ENCODE results near the gene EFHD2.

The EFHD2 gene

DNA sequence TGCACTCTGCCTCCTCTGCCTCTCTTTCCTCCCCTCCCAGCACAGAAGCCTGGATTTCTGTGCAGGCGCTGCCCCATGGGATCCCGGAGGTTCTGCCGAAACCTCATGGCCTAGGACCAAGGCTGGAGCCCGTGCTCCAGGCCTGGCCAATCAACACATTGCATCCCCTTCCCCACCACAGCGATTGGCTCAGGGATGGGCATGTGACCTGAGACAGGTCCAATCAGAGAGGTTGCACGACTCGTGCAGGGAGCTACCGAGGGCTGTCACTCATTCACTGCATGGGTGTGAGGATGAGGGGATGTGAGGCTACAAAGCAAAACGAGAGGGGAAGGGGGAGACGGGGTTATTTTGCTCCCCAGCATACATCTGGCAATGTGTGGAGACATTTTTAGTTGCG lies 62.9 kb downstream of the EFHD2 start:
- Histone ChIP-seq H3K27me3 (replicated peaks; ENCODE audit: control insufficient read depth, insufficient read depth, low read length) (no peaks in the 10 kb centered on the region; the same call in 1 of the 2 replicates), H3K4me3 (replicated peaks; ENCODE audit: low read depth, low read length) (no peak overlapping the region), H3K36me3 (ENCODE audit: control insufficient read depth, insufficient read depth, low read length) (no peaks in the 10 kb centered on the region)
- DNase-seq (ENCODE audit: extremely low read depth, insufficient read length), result no peak
- TF ChIP-seq, protein P1, sequence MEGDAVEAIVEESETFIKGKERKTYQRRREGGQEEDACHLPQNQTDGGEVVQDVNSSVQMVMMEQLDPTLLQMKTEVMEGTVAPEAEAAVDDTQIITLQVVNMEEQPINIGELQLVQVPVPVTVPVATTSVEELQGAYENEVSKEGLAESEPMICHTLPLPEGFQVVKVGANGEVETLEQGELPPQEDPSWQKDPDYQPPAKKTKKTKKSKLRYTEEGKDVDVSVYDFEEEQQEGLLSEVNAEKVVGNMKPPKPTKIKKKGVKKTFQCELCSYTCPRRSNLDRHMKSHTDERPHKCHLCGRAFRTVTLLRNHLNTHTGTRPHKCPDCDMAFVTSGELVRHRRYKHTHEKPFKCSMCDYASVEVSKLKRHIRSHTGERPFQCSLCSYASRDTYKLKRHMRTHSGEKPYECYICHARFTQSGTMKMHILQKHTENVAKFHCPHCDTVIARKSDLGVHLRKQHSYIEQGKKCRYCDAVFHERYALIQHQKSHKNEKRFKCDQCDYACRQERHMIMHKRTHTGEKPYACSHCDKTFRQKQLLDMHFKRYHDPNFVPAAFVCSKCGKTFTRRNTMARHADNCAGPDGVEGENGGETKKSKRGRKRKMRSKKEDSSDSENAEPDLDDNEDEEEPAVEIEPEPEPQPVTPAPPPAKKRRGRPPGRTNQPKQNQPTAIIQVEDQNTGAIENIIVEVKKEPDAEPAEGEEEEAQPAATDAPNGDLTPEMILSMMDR (IDR thresholded peaks at IDR 0.05; ENCODE audit: insufficient read depth, low read length, poor library complexity, severe bottlenecking), result no peak

DNA sequence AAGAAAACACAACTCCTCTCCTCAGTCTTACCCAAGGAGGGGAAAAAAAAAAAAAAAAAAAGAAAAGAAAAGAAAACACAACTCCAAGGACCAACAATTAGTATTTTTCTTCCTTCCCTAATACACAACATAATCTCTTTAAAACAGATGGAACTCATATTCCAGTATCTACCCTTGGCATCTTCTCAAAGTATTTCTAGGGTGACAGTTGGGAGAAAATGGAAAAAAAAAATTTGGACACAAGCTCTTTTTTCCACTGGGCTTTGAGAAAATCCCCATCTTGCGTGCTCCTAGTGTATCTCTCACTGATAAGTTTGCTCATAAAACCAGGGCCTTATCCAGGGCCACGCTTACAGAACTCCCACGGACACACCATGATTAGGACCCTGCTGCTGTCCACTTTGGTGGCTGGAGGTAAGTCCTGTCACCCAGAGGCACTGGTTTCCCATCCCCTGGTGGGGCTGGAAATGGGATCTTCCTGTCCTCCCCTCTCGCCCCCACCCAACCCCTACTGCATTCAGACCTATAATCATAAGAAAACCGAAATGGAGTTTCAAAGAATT lies 66.1 kb downstream of the EFHD2 start, which contains the start of gene CELA2B:
Gene CELA2B, plus strand, starts transcription at position 353 of the 563 bp plus-strand sequence. Its CDS starts 22 bp downstream, at position 375.
- no peak for DNase-seq (ENCODE audit: extremely low read depth, insufficient read length)
- Histone ChIP-seq H3K4me3 (replicated peaks; ENCODE audit: low read depth, low read length) (no peak within 1 kb of the TSS), H3K27me3 (replicated peaks; ENCODE audit: control insufficient read depth, insufficient read depth, low read length) (no peaks in the 10 kb centered on the region; the same call in 1 of the 2 replicates), H3K36me3 (ENCODE audit: control insufficient read depth, insufficient read depth, low read length) (no peaks in the 10 kb centered on the region)
- TF ChIP-seq, protein P1 (IDR thresholded peaks at IDR 0.05; ENCODE audit: insufficient read depth, low read length, poor library complexity, severe bottlenecking), result no peak

DNA sequence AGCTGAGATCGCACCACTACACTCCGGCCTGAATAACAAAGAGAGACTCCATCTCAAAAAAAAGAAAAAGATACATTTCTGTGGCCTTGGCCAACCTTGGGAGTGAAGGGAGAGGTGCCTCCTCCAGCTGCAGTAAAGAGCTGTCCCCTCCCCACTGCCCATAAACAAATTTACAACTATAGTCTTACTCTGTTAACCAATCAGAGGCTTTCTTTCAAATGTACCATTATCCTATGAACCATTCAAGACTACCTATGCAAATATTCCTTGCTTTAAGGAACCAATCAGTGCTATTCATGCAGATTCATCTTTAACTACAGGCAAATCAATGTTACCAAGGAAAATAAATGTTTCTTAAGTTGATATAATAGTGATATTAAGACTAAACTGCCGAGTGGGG lies 67.2 kb downstream of the EFHD2 start:
- Histone ChIP-seq H3K4me3 (replicated peaks; ENCODE audit: low read depth, low read length) (no peak overlapping the region), H3K27me3 (replicated peaks; ENCODE audit: control insufficient read depth, insufficient read depth, low read length) (no peaks in the 10 kb centered on the region), H3K36me3 (ENCODE audit: control insufficient read depth, insufficient read depth, low read length) (no peaks in the 10 kb centered on the region)
- TF ChIP-seq, protein P1 (IDR thresholded peaks at IDR 0.05; ENCODE audit: insufficient read depth, low read length, poor library complexity, severe bottlenecking), result no peak
- no peak for DNase-seq (ENCODE audit: extremely low read depth, insufficient read length)

DNA sequence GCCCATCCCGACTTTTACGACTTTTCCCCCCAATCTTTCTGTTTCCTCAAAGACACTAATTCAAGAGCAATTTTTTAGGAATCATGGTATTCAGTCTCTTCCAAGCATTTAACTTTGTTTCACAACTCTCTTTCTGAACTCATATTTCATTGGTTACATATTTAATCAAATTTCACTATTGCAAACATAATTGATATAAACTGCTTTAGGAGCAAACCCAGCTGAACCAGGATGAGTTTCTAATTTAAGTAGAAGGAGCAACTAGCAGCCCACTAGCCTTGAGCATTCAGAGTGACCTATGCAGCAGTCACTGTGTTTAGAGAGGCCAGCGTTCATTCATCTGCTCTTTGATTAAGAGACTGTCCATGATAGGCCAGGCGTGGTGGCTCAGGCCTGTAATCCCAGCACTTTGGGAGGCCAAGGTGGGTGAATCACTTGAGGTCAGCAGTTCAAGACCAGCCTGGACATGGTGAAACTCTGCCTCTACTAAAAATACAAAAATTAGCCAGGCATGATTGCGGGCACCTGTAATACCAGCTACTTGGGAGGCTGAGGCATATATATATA lies 68.0 kb downstream of the EFHD2 start:
- H3K4me3 ChIP-seq (replicated peaks; ENCODE audit: low read depth, low read length), result no peak overlapping the region
- no peaks in the 10 kb centered on the region for H3K36me3 ChIP-seq (ENCODE audit: control insufficient read depth, insufficient read depth, low read length)
- H3K27me3 ChIP-seq (replicated peaks; ENCODE audit: control insufficient read depth, insufficient read depth, low read length), result no peaks in the 10 kb centered on the region
- TF ChIP-seq, protein P1 (IDR thresholded peaks at IDR 0.05; ENCODE audit: insufficient read depth, low read length, poor library complexity, severe bottlenecking), result no peak
- DNase-seq (ENCODE audit: extremely low read depth, insufficient read length), result no peak
